Natural killer cell (primary cell): Measurements from ENCODE around the gene ADCY4. TPM values are rescaled to one million over a fixed set of nuclear protein-coding genes. Genes with fewer than 3 reads are reported as not detected.

ENCODE experiments used
- ATAC-seq, 3 donors: fragments of 150-1000 bp in 2 of 3; fragments of 200-7000 bp in 1 of 3; cut with Tn5 transposase; 1 replicate in 1 of 3; 2 replicates in 2 of 3; pipeline ENCODE4 v1.10.0; 2021; ENCODE audit warnings: mild to moderate bottlenecking in 2 of 3, moderate library complexity in 2 of 3
- DNase-seq, 2 donors: peaks; one replicate each; pipeline versions ENCODE4 v3.0.0 to v3.0.0-alpha.2; 2013 to 2021; ENCODE audit warnings: mixed read lengths in 1 of 2
- H3K27ac ChIP-seq: one replicate; pipeline ENCODE4 v1.5.1; 2013; ENCODE audit warnings: mild to moderate bottlenecking, low read length
- H3K27me3 ChIP-seq: one replicate; pipeline ENCODE4 v1.6.1; 2013; ENCODE audit warnings: low read length; ENCODE audit not compliant: control insufficient read depth, insufficient read depth
- H3K36me3 ChIP-seq: one replicate; pipeline ENCODE4 v1.6.1; 2013; ENCODE audit warnings: low read length; ENCODE audit not compliant: control insufficient read depth, insufficient read depth
- H3K4me1 ChIP-seq: one replicate; pipeline ENCODE4 v1.6.1; 2013; ENCODE audit warnings: low read length; ENCODE audit not compliant: control insufficient read depth, insufficient read depth
- H3K4me3 ChIP-seq: one replicate; pipeline ENCODE4 v1.5.1; 2013; ENCODE audit warnings: low read length
- H3K9me3 ChIP-seq: one replicate; pipeline ENCODE4 v1.6.1; 2013; ENCODE audit warnings: low read length; ENCODE audit not compliant: control insufficient read depth, insufficient read depth
- H3K27ac Mint-ChIP-seq, 2 donors: one replicate each; pipeline ENCODE4 v1.8.0; 2022; ENCODE audit warnings: mild to moderate bottlenecking in 2 of 2, mixed read lengths in 2 of 2, moderate library complexity in 1 of 2
- H3K27me3 Mint-ChIP-seq, 2 donors: one replicate each; pipeline ENCODE4 v1.8.0; 2022; ENCODE audit warnings: low read depth in 2 of 2, mixed read lengths in 2 of 2
- H3K36me3 Mint-ChIP-seq: one replicate; pipeline ENCODE4 v1.8.0; 2022; ENCODE audit warnings: mixed read lengths
- H3K4me1 Mint-ChIP-seq, 2 donors: one replicate each; pipeline ENCODE4 v1.8.0; 2022; ENCODE audit warnings: mixed read lengths in 2 of 2
- H3K4me3 Mint-ChIP-seq: one replicate; pipeline ENCODE4 v1.8.0; 2022; ENCODE audit warnings: mild to moderate bottlenecking, moderate library complexity, mixed read lengths
- H3K9me3 Mint-ChIP-seq, 2 donors: one replicate each; pipeline ENCODE4 v1.8.0; 2022; ENCODE audit warnings: mixed read lengths in 2 of 2
- CTCF ChIP-seq: fragments of 200-600 bp; IDR thresholded peaks from one replicate; pipeline ENCODE4 v1.8.0; 2022; ENCODE audit warnings: antibody characterized with exemption
- WGBS: methylation state at CpG from one replicate; pipeline ENCODE4 v1.1.7; 2013; ENCODE audit warnings: missing lambda C conversion rate; ENCODE audit not compliant: insufficient coverage; 5-methylcytosine and 5-hydroxymethylcytosine counted together
- intact Hi-C: fragments of 100-400 bp; cut with micrococcal nuclease; formaldehyde crosslinking; loops from one replicate; pipeline ENCODE4 v1.14.2; 2022
- total RNA-seq, 4 donors: library from RNA; stranded (reverse); fragments of 120-200 nt in 1 of 4; gene quantifications; one replicate each; pipeline versions ENCODE4 v1.2.3 to v1.2.4, GENCODE V29; 2013 to 2022

ADCY4 gene
- total RNA-seq, 3 donors from 2014 or later (not counting 1 experiment from before 2014, with no cell fraction given) = 9.8 to 17.6 (median 11.3) TPM

GRCh38 chr14:24273422-24273998, 61.4 kb downstream of the ADCY4 start:
- H3K27me3 ChIP-seq = no peaks in the 10 kb centered on the region
- Mint-ChIP-seq H3K4me3 (peak overlapping the region; percentile 35), H3K36me3 (no peaks in the 10 kb centered on the region), H3K27ac (peak overlapping the region; percentile 91 to 92), H3K27me3 (no peaks in the 10 kb centered on the region), H3K4me1 (peaks cover 28% of the 10 kb centered on the region in 2 donors), H3K9me3 (no peaks in the 10 kb centered on the region)
- no peak overlapping the region for H3K4me3 ChIP-seq
- H3K9me3 ChIP-seq = no peaks in the 10 kb centered on the region
- intact Hi-C loops = loop anchor here (5.0 kb wide), 2 partner anchors 41 to 399 kb away; partner anchors contain the start of genes GMPR2 and NEDD8
- ATAC-seq (no peak), DNase-seq (peak in 1 of 2 donors; percentile 19)
- H3K27ac ChIP-seq = peak overlapping the region; percentile 37
- TF ChIP-seq CTCF = no peak
- H3K36me3 ChIP-seq = peaks cover 5% of the 10 kb centered on the region
- 86% methylated on average over 1 of the region's 3 CpGs for WGBS
- H3K4me1 ChIP-seq = peaks cover 42% of the 10 kb centered on the region

- Mint-ChIP-seq H3K27ac (peak overlapping the region; percentile 91 to 92), H3K36me3 (peaks cover under 1% of the 10 kb centered on the region), H3K4me1 (peaks cover 25% of the 10 kb centered on the region in 2 donors), H3K27me3 (no peaks in the 10 kb centered on the region), H3K4me3 (peak overlapping the region; percentile 94), H3K9me3 (no peaks in the 10 kb centered on the region)
- H3K27me3 ChIP-seq = no peaks in the 10 kb centered on the region
- peak overlapping the region; percentile 99 for H3K27ac ChIP-seq
- H3K9me3 ChIP-seq = no peaks in the 10 kb centered on the region
- H3K36me3 ChIP-seq = peaks cover 5% of the 10 kb centered on the region
- 100% methylated on average over 2 of the region's 2 CpGs for WGBS
- H3K4me3 ChIP-seq = no peak overlapping the region
- ATAC-seq (no peak), DNase-seq (no peak)
- intact Hi-C loops = loop anchor here (5.0 kb wide), 2 partner anchors 40 to 400 kb away; partner anchors contain the start of genes GMPR2 and NEDD8
- peaks cover 33% of the 10 kb centered on the region for H3K4me1 ChIP-seq
- no peak for TF ChIP-seq CTCF
These were observed 62.4 kb downstream of the ADCY4 start for GRCh38 chr14:24272467-24272866.

- Histone ChIP-seq H3K4me1 (peaks cover 30% of the 10 kb centered on the region), H3K9me3 (no peaks in the 10 kb centered on the region), H3K27me3 (no peaks in the 10 kb centered on the region), H3K27ac (peak overlapping the region; percentile 99), H3K36me3 (peaks cover 10% of the 10 kb centered on the region), H3K4me3 (peak overlapping the region; percentile 26)
- no peak for TF ChIP-seq CTCF
- intact Hi-C loops = loop anchor here (1.0 to 5.0 kb wide), 8 partner anchors 27 to 400 kb away; partner anchors contain the start of genes DHRS1, GMPR2, LTB4R and MDP1
- DNase-seq = no peak
- H3K27ac Mint-ChIP-seq = peak overlapping the region; percentile 91 to 92
- no peaks in the 10 kb centered on the region for H3K27me3 Mint-ChIP-seq
- ATAC-seq = no peak
- WGBS = 9% methylated on average over 3 of the region's 3 CpGs
- peaks cover 25 to 28% of the 10 kb centered on the region in 2 donors for H3K4me1 Mint-ChIP-seq
- H3K4me3 Mint-ChIP-seq = peak overlapping the region; percentile 94
- peaks cover 7% of the 10 kb centered on the region for H3K36me3 Mint-ChIP-seq
- H3K9me3 Mint-ChIP-seq = no peaks in the 10 kb centered on the region
These were observed 63.0 kb downstream of the ADCY4 start for GRCh38 chr14:24271834-24272263.
